NAMALWA (cell line): ENCODE measurements around the gene GRIN3B.

Experiments
- DNase-seq: peaks from one replicate; pipeline ENCODE4 v3.0.0-alpha.2; 2015; ENCODE audit warnings: low spot score

GRIN3B gene

GRCh38 chr19:991174-991931, 8.9 kb upstream of the GRIN3B start:
- DNase-seq, result peak; percentile 56

GRCh38 chr19:991932-992669, 8.1 kb upstream of the GRIN3B start:
- DNase-seq, result no peak

GRCh38 chr19:992670-993055, 7.6 kb upstream of the GRIN3B start:
- DNase-seq, result no peak

GRCh38 chr19:993361-993830, 6.8 kb upstream of the GRIN3B start:
- no peak for DNase-seq

GRCh38 chr19:993831-994393, 6.3 kb upstream of the GRIN3B start:
- DNase-seq, result no peak

- no peak for DNase-seq
Observed at GRCh38 chr19:994516-994915, 5.7 kb upstream of the GRIN3B start.

GRCh38 chr19:995051-995827, 5.0 kb upstream of the GRIN3B start:
- no peak for DNase-seq

- no peak for DNase-seq
Observed at GRCh38 chr19:996051-996838, 4.0 kb upstream of the GRIN3B start.

- DNase-seq, result no peak
Observed at GRCh38 chr19:998064-998463, 2.2 kb upstream of the GRIN3B start.

- no peak for DNase-seq
Observed at GRCh38 chr19:999379-999719, 870 bp upstream of the GRIN3B start.

GRCh38 chr19:1000591-1001537, 645 bp downstream of the GRIN3B start:
- no peak for DNase-seq

- peak; percentile 68 for DNase-seq
Observed at GRCh38 chr19:1001538-1002166, 1.4 kb downstream of the GRIN3B start.

GRCh38 chr19:1002600-1002999, 2.4 kb downstream of the GRIN3B start:
- no peak for DNase-seq

- no peak for DNase-seq
Observed at GRCh38 chr19:1003283-1003682, 3.1 kb downstream of the GRIN3B start.

- no peak for DNase-seq
Observed at GRCh38 chr19:1004204-1004802, 4.1 kb downstream of the GRIN3B start.

- DNase-seq, result no peak
Observed at GRCh38 chr19:1004803-1005664, 4.8 kb downstream of the GRIN3B start.

- DNase-seq, result no peak
Observed at GRCh38 chr19:1006711-1007398, 6.6 kb downstream of the GRIN3B start.
